ENCODE results near the gene CCDC180. TPM values are rescaled to one million over a fixed set of nuclear protein-coding genes. Genes with fewer than 3 reads are reported as not detected.

CCDC180 gene
- total and polyA plus RNA-seq, 4 donors: 0.09 to 3.1 (median 0.84) TPM

Small RNA genes within 50 kb of the gene (small RNA-seq; reads per million reads assigned to genes)
- gene AL512590.2 (not detected), gene CCDC180 (not detected)

Other genes with a start within 250 kb of the CCDC180 start
- gene TDRD7, start 104.4 kb downstream of the CCDC180 start, total RNA-seq: 1 to 10 TPM; 6.6 to 6.9 TPM
- 1 to 10 TPM; 3.6 to 4.1 TPM for gene TDRD7, start 104.4 kb downstream of the CCDC180 start, polyA plus RNA-seq
- 10 to 100 TPM in 1 of 2 donors, 1 to 10 TPM in 1; 9.2 to 20.0 TPM for gene TMOD1, start 194.0 kb downstream of the CCDC180 start, total RNA-seq
- 10 to 100 TPM; 13.6 to 14.7 TPM for gene TMOD1, start 194.0 kb downstream of the CCDC180 start, polyA plus RNA-seq

All from liver (tissue), 5 donors.